ENCODE data around the gene ASAP3. TPM values are rescaled to one million over a fixed set of nuclear protein-coding genes. Genes with fewer than 3 reads are reported as not detected.

The ASAP3 gene
- total RNA-seq, 1 donor from 2014 or later: 33.5 TPM

DNA sequence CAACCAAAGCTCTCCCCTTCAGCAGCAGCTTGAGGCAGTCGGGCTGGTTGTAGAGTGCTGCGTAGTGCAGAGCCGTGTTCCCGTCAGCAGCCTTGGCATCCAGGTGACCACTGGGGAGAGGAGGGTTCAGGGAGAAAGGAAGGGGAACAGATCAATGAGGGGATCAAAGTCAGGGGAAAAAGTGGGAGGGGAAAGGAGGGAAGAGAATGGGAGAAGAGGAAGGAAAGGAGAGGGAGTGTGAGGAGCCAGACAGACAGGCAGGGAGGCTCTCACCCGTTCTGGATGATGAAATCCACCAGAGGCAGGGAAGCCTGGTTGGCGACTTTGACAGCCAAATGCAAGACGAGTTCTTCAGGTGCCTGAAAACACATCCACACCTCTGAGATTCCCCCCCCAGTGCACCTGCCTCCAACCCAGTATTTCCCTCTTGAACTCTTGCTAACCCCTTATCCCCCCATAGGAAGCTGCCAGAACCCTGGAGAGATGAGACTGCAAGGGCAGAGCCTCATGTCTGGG is 49.7 kb downstream of the ASAP3 start:
- FAIRE-seq (no peak), DNase-seq (ENCODE audit: low read depth) (no peak)
- no peaks in the 10 kb centered on the region for H3K79me2 ChIP-seq (ENCODE audit: insufficient read depth, low read length)
- H3K27ac ChIP-seq (ENCODE audit: low read depth, low read length): no peak overlapping the region
- TF ChIP-seq, protein P1, sequence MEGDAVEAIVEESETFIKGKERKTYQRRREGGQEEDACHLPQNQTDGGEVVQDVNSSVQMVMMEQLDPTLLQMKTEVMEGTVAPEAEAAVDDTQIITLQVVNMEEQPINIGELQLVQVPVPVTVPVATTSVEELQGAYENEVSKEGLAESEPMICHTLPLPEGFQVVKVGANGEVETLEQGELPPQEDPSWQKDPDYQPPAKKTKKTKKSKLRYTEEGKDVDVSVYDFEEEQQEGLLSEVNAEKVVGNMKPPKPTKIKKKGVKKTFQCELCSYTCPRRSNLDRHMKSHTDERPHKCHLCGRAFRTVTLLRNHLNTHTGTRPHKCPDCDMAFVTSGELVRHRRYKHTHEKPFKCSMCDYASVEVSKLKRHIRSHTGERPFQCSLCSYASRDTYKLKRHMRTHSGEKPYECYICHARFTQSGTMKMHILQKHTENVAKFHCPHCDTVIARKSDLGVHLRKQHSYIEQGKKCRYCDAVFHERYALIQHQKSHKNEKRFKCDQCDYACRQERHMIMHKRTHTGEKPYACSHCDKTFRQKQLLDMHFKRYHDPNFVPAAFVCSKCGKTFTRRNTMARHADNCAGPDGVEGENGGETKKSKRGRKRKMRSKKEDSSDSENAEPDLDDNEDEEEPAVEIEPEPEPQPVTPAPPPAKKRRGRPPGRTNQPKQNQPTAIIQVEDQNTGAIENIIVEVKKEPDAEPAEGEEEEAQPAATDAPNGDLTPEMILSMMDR (IDR thresholded peaks at IDR 0.05; ENCODE audit: insufficient read depth, low read depth, low read length): no peak
- TF ChIP-seq EZH2 (IDR thresholded peaks at IDR 0.05; ENCODE audit: insufficient read depth, low read length): no peak
- Mint-ChIP-seq H3K9me3 (ENCODE audit: unreplicated experiment) (no peaks in the 10 kb centered on the region), H3K4me3 (ENCODE audit: unreplicated experiment) (no peak overlapping the region), H3K27me3 (ENCODE audit: low read depth, unreplicated experiment) (peaks cover 23% of the 10 kb centered on the region), H3K27ac (ENCODE audit: unreplicated experiment) (no peak overlapping the region), H3K4me1 (ENCODE audit: low read depth, unreplicated experiment) (no peaks in the 10 kb centered on the region), H3K36me3 (ENCODE audit: low read depth, unreplicated experiment) (peaks cover 50% of the 10 kb centered on the region)
- no peaks in the 10 kb centered on the region for H3K9me3 ChIP-seq (ENCODE audit: insufficient read depth, low read depth, low read length)
- no peak overlapping the region for H3K4me3 ChIP-seq (ENCODE audit: insufficient read depth, low read depth, low read length)
- no peaks in the 10 kb centered on the region for H3K4me1 ChIP-seq (ENCODE audit: insufficient read depth, low read length)
- no peak overlapping the region for H2AFZ ChIP-seq (ENCODE audit: low read depth, low read length)
- H3K9ac ChIP-seq (ENCODE audit: low read length): no peak overlapping the region
- H4K20me1 ChIP-seq (ENCODE audit: insufficient read depth, low read length): no peaks in the 10 kb centered on the region
- H3K4me2 ChIP-seq (ENCODE audit: low read length): no peak overlapping the region
- no peaks in the 10 kb centered on the region for H3K36me3 ChIP-seq (ENCODE audit: insufficient read depth, low read length)
- no peaks in the 10 kb centered on the region for H3K27me3 ChIP-seq (ENCODE audit: insufficient read depth, low read length)

DNA sequence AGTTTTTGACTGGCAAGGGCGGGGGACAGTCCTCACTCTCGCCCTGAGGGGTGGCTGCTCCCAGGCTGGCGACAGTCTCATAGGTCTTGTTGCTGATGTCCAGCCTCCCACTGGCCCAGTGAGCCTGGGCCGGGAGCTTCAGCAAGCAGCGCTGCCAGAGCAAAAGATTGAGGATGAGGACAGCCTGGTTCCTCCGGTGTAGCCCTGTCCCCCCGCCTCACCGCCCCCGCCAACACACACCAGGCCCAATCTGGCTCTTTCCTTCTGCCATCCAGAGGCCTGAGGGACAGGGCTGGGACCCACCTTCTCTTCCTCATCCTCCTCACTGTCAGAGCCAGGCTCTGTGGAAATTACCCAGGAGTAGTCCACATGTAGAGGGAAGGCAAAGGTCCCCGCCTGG is 50.9 kb downstream of the ASAP3 start:
- H3K36me3 Mint-ChIP-seq (ENCODE audit: low read depth, unreplicated experiment): peaks cover 57% of the 10 kb centered on the region
- FAIRE-seq: no peak

DNA sequence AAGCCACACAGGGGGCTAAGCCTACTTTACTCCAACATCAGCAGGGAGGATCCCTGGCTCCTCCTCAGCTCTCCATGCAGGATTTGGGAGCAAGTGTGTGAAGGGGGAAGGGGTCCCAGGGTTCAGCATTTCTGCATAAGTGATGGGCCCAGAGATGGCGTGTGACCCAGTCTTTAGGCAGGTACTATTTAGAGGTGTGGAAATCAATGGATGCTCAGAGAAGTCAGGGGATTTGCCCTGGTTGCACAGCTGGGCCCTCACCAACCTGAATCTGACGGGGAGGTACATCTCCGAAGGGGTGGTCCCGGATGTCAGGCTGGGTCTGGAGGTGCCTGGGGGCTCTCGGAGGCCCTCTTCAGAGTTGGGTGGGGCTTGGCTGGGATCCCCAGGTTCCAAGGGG is 52.5 kb downstream of the ASAP3 start:
- TF ChIP-seq, protein P1 (IDR thresholded peaks at IDR 0.05; ENCODE audit: insufficient read depth, low read depth, low read length): no peak
- TF ChIP-seq EZH2 (IDR thresholded peaks at IDR 0.05; ENCODE audit: insufficient read depth, low read length): no peak
- no peak overlapping the region for H3K27ac ChIP-seq (ENCODE audit: low read depth, low read length)
- H3K4me3 ChIP-seq (ENCODE audit: insufficient read depth, low read depth, low read length): no peak overlapping the region
- H3K36me3 ChIP-seq (ENCODE audit: insufficient read depth, low read length): no peaks in the 10 kb centered on the region
- Mint-ChIP-seq H3K36me3 (ENCODE audit: low read depth, unreplicated experiment) (peaks cover 61% of the 10 kb centered on the region), H3K4me3 (ENCODE audit: unreplicated experiment) (no peak overlapping the region), H3K27ac (ENCODE audit: unreplicated experiment) (no peak overlapping the region), H3K4me1 (ENCODE audit: low read depth, unreplicated experiment) (no peaks in the 10 kb centered on the region), H3K9me3 (ENCODE audit: unreplicated experiment) (peaks cover 3% of the 10 kb centered on the region), H3K27me3 (ENCODE audit: low read depth, unreplicated experiment) (peaks cover 33% of the 10 kb centered on the region)
- no peaks in the 10 kb centered on the region for H3K79me2 ChIP-seq (ENCODE audit: insufficient read depth, low read length)
- no peak for FAIRE-seq
- no peaks in the 10 kb centered on the region for H3K4me1 ChIP-seq (ENCODE audit: insufficient read depth, low read length)
- no peak for DNase-seq (ENCODE audit: low read depth)
- H3K9ac ChIP-seq (ENCODE audit: low read length): no peak overlapping the region
- no peaks in the 10 kb centered on the region for H3K27me3 ChIP-seq (ENCODE audit: insufficient read depth, low read length)
- H3K9me3 ChIP-seq (ENCODE audit: insufficient read depth, low read depth, low read length): no peaks in the 10 kb centered on the region
- no peak overlapping the region for H3K4me2 ChIP-seq (ENCODE audit: low read length)
- no peaks in the 10 kb centered on the region for H4K20me1 ChIP-seq (ENCODE audit: insufficient read depth, low read length)
- no peak overlapping the region for H2AFZ ChIP-seq (ENCODE audit: low read depth, low read length)

More for the DNA sequence above, 50.9 kb downstream of the ASAP3 start:
- H2AFZ ChIP-seq (ENCODE audit: low read depth, low read length): no peak overlapping the region
- H4K20me1 ChIP-seq (ENCODE audit: insufficient read depth, low read length): no peaks in the 10 kb centered on the region
- H3K4me2 ChIP-seq (ENCODE audit: low read length): no peak overlapping the region
- no peaks in the 10 kb centered on the region for H3K79me2 ChIP-seq (ENCODE audit: insufficient read depth, low read length)
- Mint-ChIP-seq H3K27ac (ENCODE audit: unreplicated experiment) (no peak overlapping the region), H3K4me3 (ENCODE audit: unreplicated experiment) (no peak overlapping the region), H3K27me3 (ENCODE audit: low read depth, unreplicated experiment) (peaks cover 30% of the 10 kb centered on the region), H3K4me1 (ENCODE audit: low read depth, unreplicated experiment) (no peaks in the 10 kb centered on the region), H3K9me3 (ENCODE audit: unreplicated experiment) (peaks cover 3% of the 10 kb centered on the region)
- H3K27me3 ChIP-seq (ENCODE audit: insufficient read depth, low read length): no peaks in the 10 kb centered on the region
- H3K36me3 ChIP-seq (ENCODE audit: insufficient read depth, low read length): no peaks in the 10 kb centered on the region
- H3K4me3 ChIP-seq (ENCODE audit: insufficient read depth, low read depth, low read length): no peak overlapping the region
- no peak overlapping the region for H3K27ac ChIP-seq (ENCODE audit: low read depth, low read length)
- no peaks in the 10 kb centered on the region for H3K9me3 ChIP-seq (ENCODE audit: insufficient read depth, low read depth, low read length)
- TF ChIP-seq EZH2 (IDR thresholded peaks at IDR 0.05; ENCODE audit: insufficient read depth, low read length): no peak
- TF ChIP-seq, protein P1 (IDR thresholded peaks at IDR 0.05; ENCODE audit: insufficient read depth, low read depth, low read length): no peak
- no peak overlapping the region for H3K9ac ChIP-seq (ENCODE audit: low read length)
- no peaks in the 10 kb centered on the region for H3K4me1 ChIP-seq (ENCODE audit: insufficient read depth, low read length)
- DNase-seq (ENCODE audit: low read depth): no peak
